Right lobe of liver (tissue), 6 donors: ENCODE data around the gene GFPT1. TPM values are rescaled to one million over a fixed set of nuclear protein-coding genes. Genes with fewer than 3 reads are reported as not detected.

Experiments
- ATAC-seq, 4 donors: fragments of 200-7000 bp; cut with Tn5 transposase; one replicate each; pipeline ENCODE4 v1.9.1; 2020; ENCODE audit warnings: mild to moderate bottlenecking in 4 of 4, moderate library complexity in 4 of 4
- DNase-seq, 3 donors: peaks; one replicate each; pipeline ENCODE4 v3.0.0-alpha.2; 2020
- H3K27ac ChIP-seq, 3 donors: fragments of 200-600 bp; one replicate each; pipeline ENCODE4 v1.8.0; 2022
- H3K27me3 ChIP-seq, 2 donors: fragments of 200-600 bp; one replicate each; pipeline ENCODE4 v1.8.0; 2022
- H3K36me3 ChIP-seq, 4 donors: fragments of 200-600 bp; sonication (generic) in 1 of 4; one replicate each; pipeline versions ENCODE4 v1.5.1 to v1.8.0; 2017 to 2022; ENCODE audit warnings: control low read depth in 1 of 4
- H3K4me1 ChIP-seq, 4 donors: fragments of 200-600 bp; sonication (generic) in 1 of 4; one replicate each; pipeline versions ENCODE4 v1.5.1 to v1.8.0; 2017 to 2022; ENCODE audit warnings: control low read depth in 1 of 4
- H3K4me3 ChIP-seq, 3 donors: fragments of 200-600 bp; one replicate each; pipeline ENCODE4 v1.8.0; 2022
- H3K9me3 ChIP-seq, 4 donors: fragments of 200-600 bp; sonication (generic) in 1 of 4; one replicate each; pipeline versions ENCODE4 v1.5.1 to v1.8.0; 2017 to 2022; ENCODE audit warnings: control low read depth in 1 of 4
- CTCF ChIP-seq, 4 donors: fragments of 200-600 bp in 3 of 4; fragments of 450-650 bp in 1 of 4; IDR thresholded peaks; one replicate each; pipeline versions ENCODE4 v1.5.1 to v1.8.0; 2016 to 2022; ENCODE audit warnings: antibody characterized with exemption in 4 of 4, mild to moderate bottlenecking in 2 of 4
- POLR2A ChIP-seq: fragments of 450-650 bp; IDR thresholded peaks from one replicate; pipeline ENCODE4 v1.6.1; 2017; ENCODE audit warnings: antibody characterized with exemption, mild to moderate bottlenecking
- WGBS: methylation state at CpG from one replicate; pipeline ENCODE4 v1.1.6; 2018; ENCODE audit warnings: low coverage, low lambda C conversion rate; ENCODE audit not compliant: insufficient coverage; ENCODE audit errors: missing lambda C conversion rate; 5-methylcytosine and 5-hydroxymethylcytosine counted together
- intact Hi-C, 2 donors: fragments of 100-400 bp; cut with DNase I; formaldehyde crosslinking; loops; one replicate each; pipeline versions ENCODE4 v1.11.2 to v1.14.1; 2022
- total RNA-seq, 6 experiments: library from RNA; depleted of rRNA in 2 of 6; stranded (reverse); fragments of >200 nt in 2 of 6; fragmentation: NEBNext Ultra II Directional in 3 of 6; extraction: Animal tissue kit (Norgen Biotek cat#: 25700) in 3 of 6; gene quantifications; one replicate each; pipeline versions ENCODE4 v1.1.0 to v1.2.4, GENCODE V29; 2016 to 2023
- donor health status: DM: no; HTN: yes; CAD: no.
- donor health status: DM: no; HTN: no; CAD: no.
- donor health status: DM: no; HTN: no; CAD: no.
- donor health status: DM: no; HTN: yes; CAD: no.
- donor health status: DM: no; HTN: yes; CAD: no.

Gene GFPT1
- total RNA-seq, 6 experiments from 2014 or later, result 20.7 to 46.1 (median 30.5) TPM

- ATAC-seq (peak; percentile 88 to 92 (median 88)), DNase-seq (peak; percentile 74 to 79 (median 77))
- WGBS, result 0% methylated on average over 17 of the region's 61 CpGs
- H3K27me3 ChIP-seq, result peaks cover 0 to 5% of the 10 kb centered on the region in 2 donors
- no peaks in the 10 kb centered on the region for H3K9me3 ChIP-seq
- H3K27ac ChIP-seq, result peak overlapping the region in 2 of 3 donors; percentile 11 to 51
- peaks cover 0 to 12% (median 3%) of the 10 kb centered on the region in 4 donors for H3K4me1 ChIP-seq
- intact Hi-C loops, result loop anchor here in 1 of 2 donors (5.0 kb wide), 1 partner anchor 285 kb away; no protein-coding TSS in a partner anchor
- peak overlapping the region; percentile 37 to 46 (median 41) for H3K4me3 ChIP-seq
- peak; percentile 71 to 79 (median 74) for TF ChIP-seq CTCF (IDR thresholded peaks at IDR 0.05)
- TF ChIP-seq POLR2A, result no peak
- H3K36me3 ChIP-seq, result no peaks in the 10 kb centered on the region
Measured at GRCh38 chr2:69306822-69307578, 80.0 kb downstream of the GFPT1 start.

GRCh38 chr2:69306393-69306821 lies 80.6 kb downstream of the GFPT1 start:
- DNase-seq (peak in 1 of 3 donors; percentile 62), ATAC-seq (peak in 1 of 4 donors; percentile 6)
- Histone ChIP-seq H3K9me3 (no peaks in the 10 kb centered on the region), H3K36me3 (no peaks in the 10 kb centered on the region), H3K4me1 (peaks cover 0 to 12% (median 3%) of the 10 kb centered on the region in 4 donors), H3K27me3 (peaks cover 0 to 5% of the 10 kb centered on the region in 2 donors), H3K4me3 (peak overlapping the region; percentile 37 to 46 (median 41)), H3K27ac (peak overlapping the region in 2 of 3 donors; percentile 11 to 51)
- 1% methylated on average over 28 of the region's 31 CpGs for WGBS
- intact Hi-C loops, result loop anchor here in 1 of 2 donors (5.0 kb wide), 1 partner anchor 284 kb away; no protein-coding TSS in a partner anchor
- no peak for TF ChIP-seq CTCF (IDR thresholded peaks at IDR 0.05)
- TF ChIP-seq POLR2A, result no peak

GRCh38 chr2:69305712-69306392 lies 81.2 kb downstream of the GFPT1 start:
- intact Hi-C loops, result loop anchor here in 1 of 2 donors (5.0 kb wide), 1 partner anchor 284 kb away; no protein-coding TSS in a partner anchor
- 33% methylated on average over 8 of the region's 17 CpGs for WGBS
- Histone ChIP-seq H3K4me1 (peaks cover 0 to 12% (median 3%) of the 10 kb centered on the region in 4 donors), H3K27ac (peak overlapping the region in 1 of 3 donors; percentile 51), H3K9me3 (no peaks in the 10 kb centered on the region), H3K4me3 (peak overlapping the region; percentile 37 to 46 (median 41)), H3K27me3 (peaks cover 0 to 5% of the 10 kb centered on the region in 2 donors), H3K36me3 (no peaks in the 10 kb centered on the region)
- no peak for DNase-seq
- TF ChIP-seq CTCF (IDR thresholded peaks at IDR 0.05), result no peak
- no peak for TF ChIP-seq POLR2A
- ATAC-seq, result no peak

GRCh38 chr2:69305166-69305565 lies 81.9 kb downstream of the GFPT1 start:
- Histone ChIP-seq H3K4me1 (peaks cover 0 to 12% (median 3%) of the 10 kb centered on the region in 4 donors), H3K27ac (no peak overlapping the region), H3K4me3 (no peak overlapping the region), H3K27me3 (peaks cover 0 to 5% of the 10 kb centered on the region in 2 donors), H3K36me3 (no peaks in the 10 kb centered on the region), H3K9me3 (no peaks in the 10 kb centered on the region)
- intact Hi-C loops, result loop anchor here in 1 of 2 donors (5.0 kb wide), 1 partner anchor 283 kb away; no protein-coding TSS in a partner anchor
- no peak for ATAC-seq
- DNase-seq, result no peak
- TF ChIP-seq POLR2A (no peak), CTCF (IDR thresholded peaks at IDR 0.05) (no peak)
- 61% methylated on average over 4 of the region's 7 CpGs for WGBS
